GM23338 (cell line): ENCODE data around the gene TCHHL1. TPM values are rescaled to one million over a fixed set of nuclear protein-coding genes. Genes with fewer than 3 reads are reported as not detected.

Source experiments
- ATAC-seq: fragments of 200-7000 bp; cut with Tn5 transposase; 3 replicates; pipeline ENCODE4 v1.9.1; 2020
- DNase-seq: peaks from one replicate; pipeline ENCODE4 v3.0.0-alpha.2; 2015; ENCODE audit warnings: low spot score
- H2AFZ ChIP-seq: fragments of 200-600 bp; sonication (generic); 2 replicates; pipeline ENCODE4 v1.8.0; 2016; ENCODE audit warnings: antibody characterized with exemption, mild to moderate bottlenecking, moderate library complexity
- H3F3A ChIP-seq: fragments of 200-600 bp; sonication (generic); replicated peaks from 2 replicates; pipeline ENCODE4 v1.8.0; 2017; ENCODE audit warnings: antibody characterized with exemption, mixed run types, low read depth
- H3K27ac ChIP-seq: fragments of 200-600 bp; sonication (generic); 2 replicates; pipeline ENCODE4 v1.6.1; 2016; ENCODE audit warnings: low read depth
- H3K27me3 ChIP-seq: fragments of 200-600 bp; sonication (generic); 2 replicates; pipeline ENCODE4 v1.8.0; 2016; ENCODE audit warnings: mild to moderate bottlenecking, mixed run types, moderate library complexity; ENCODE audit not compliant: insufficient read depth
- H3K36me3 ChIP-seq: fragments of 200-600 bp; sonication (generic); 2 replicates; pipeline ENCODE4 v1.8.0; 2016; ENCODE audit warnings: mild to moderate bottlenecking; ENCODE audit not compliant: insufficient read depth
- H3K4me1 ChIP-seq: fragments of 200-600 bp; sonication (generic); 2 replicates; pipeline ENCODE4 v1.8.0; 2016; ENCODE audit warnings: mild to moderate bottlenecking, moderate library complexity; ENCODE audit not compliant: insufficient read depth
- H3K4me2 ChIP-seq: fragments of 200-600 bp; sonication (generic); 2 replicates; pipeline ENCODE4 v1.7.1; 2017; ENCODE audit warnings: mixed run types
- H3K4me3 ChIP-seq: fragments of 200-600 bp; sonication (generic); 2 replicates; pipeline ENCODE4 v1.6.1; 2016; ENCODE audit warnings: mixed run types
- H3K79me2 ChIP-seq: fragments of 200-600 bp; sonication (generic); replicated peaks from 2 replicates; pipeline ENCODE4 v1.8.0; 2017; ENCODE audit warnings: mild to moderate bottlenecking; ENCODE audit not compliant: insufficient read depth
- H3K9me2 ChIP-seq: fragments of 200-600 bp; sonication (generic); 2 replicates; pipeline ENCODE4 v1.8.0; 2017; ENCODE audit not compliant: insufficient read depth
- H4K20me1 ChIP-seq: fragments of 200-600 bp; sonication (generic); replicated peaks from 2 replicates; pipeline ENCODE4 v1.8.0; 2017; ENCODE audit warnings: mild to moderate bottlenecking; ENCODE audit not compliant: insufficient read depth
- H3K27ac Mint-ChIP-seq: 2 replicates; pipeline ENCODE4 v1.8.0; 2020; ENCODE audit warnings: inconsistent platforms, mild to moderate bottlenecking, moderate library complexity, mixed read lengths
- H3K27me3 Mint-ChIP-seq: 3 replicates; pipeline ENCODE4 v1.8.0; 2022; ENCODE audit warnings: low read depth, mild to moderate bottlenecking, moderate library complexity, mixed read lengths, inconsistent platforms; ENCODE audit not compliant: insufficient read depth, poor library complexity
- H3K36me3 Mint-ChIP-seq: 3 replicates; pipeline ENCODE4 v1.8.0; 2021; ENCODE audit warnings: low read depth, mild to moderate bottlenecking, inconsistent platforms, moderate library complexity, mixed read lengths
- H3K4me1 Mint-ChIP-seq: 3 replicates; pipeline ENCODE4 v1.8.0; 2020; ENCODE audit warnings: mild to moderate bottlenecking, inconsistent platforms, mixed read lengths
- H3K4me3 Mint-ChIP-seq: 3 replicates; pipeline ENCODE4 v1.8.0; 2021; ENCODE audit warnings: moderate library complexity, mild to moderate bottlenecking, inconsistent platforms, mixed read lengths
- H3K9me3 Mint-ChIP-seq: 3 replicates; pipeline ENCODE4 v1.8.0; 2020; ENCODE audit warnings: moderate library complexity, mild to moderate bottlenecking, inconsistent platforms, mixed read lengths
- CREB1 ChIP-seq: fragments of 250-450 bp; sonication (Bioruptor Pico); IDR thresholded peaks from 2 replicates; pipeline ENCODE4 v1.5.0; 2020; ENCODE audit warnings: low read depth, mild to moderate bottlenecking, moderate library complexity
- CTCF ChIP-seq, 2 experiments: fragments of 200-600 bp in 1 of 2; sonication (generic) in 1 of 2; conservative IDR thresholded peaks; 2 replicates each; pipeline versions ENCODE4 v1.5.1 to v1.6.1; 2016 to 2017; ENCODE audit warnings: antibody characterized with exemption in 2 of 2, low read depth in 2 of 2, mild to moderate bottlenecking in 2 of 2, moderate library complexity in 1 of 2
- ETS1 ChIP-seq: IDR thresholded peaks from 2 replicates; pipeline ENCODE4 v1.6.1; 2016; ENCODE audit warnings: antibody characterized with exemption
- EZH2 ChIP-seq: fragments of 200-600 bp; sonication (generic); IDR thresholded peaks from one replicate; pipeline ENCODE4 v1.8.0; 2017; ENCODE audit warnings: antibody characterized with exemption, mild to moderate bottlenecking, low read depth; ENCODE audit not compliant: unreplicated experiment
- EZH2phosphoT487 ChIP-seq: fragments of 200-600 bp; sonication (generic); IDR thresholded peaks from one replicate; pipeline ENCODE4 v1.8.1; 2018; ENCODE audit warnings: antibody characterized with exemption; ENCODE audit not compliant: unreplicated experiment
- JUNB ChIP-seq: IDR thresholded peaks from one replicate; pipeline ENCODE4 v1.6.1; 2016; ENCODE audit warnings: antibody characterized with exemption; ENCODE audit not compliant: unreplicated experiment
- NANOG ChIP-seq: IDR thresholded peaks from 2 replicates; pipeline ENCODE4 v1.6.1; 2016; ENCODE audit warnings: antibody characterized with exemption, borderline replicate concordance
- POLR2AphosphoS5 ChIP-seq: IDR thresholded peaks from 2 replicates; pipeline ENCODE4 v1.6.1; 2016; ENCODE audit warnings: antibody characterized with exemption, low read depth
- REST ChIP-seq: IDR thresholded peaks from one replicate; pipeline ENCODE4 v1.6.1; 2018; ENCODE audit warnings: antibody characterized with exemption; ENCODE audit not compliant: unreplicated experiment
- STAT1 ChIP-seq: IDR thresholded peaks from one replicate; pipeline ENCODE4 v1.6.1; 2016; ENCODE audit warnings: antibody characterized with exemption; ENCODE audit not compliant: unreplicated experiment
- ZNF114 ChIP-seq: fragments of 250-450 bp; sonication (Bioruptor Pico); IDR thresholded peaks from 2 replicates; pipeline ENCODE4 v1.5.0; 2020; ENCODE audit warnings: mild to moderate bottlenecking, moderate library complexity
- ZNF331 ChIP-seq: fragments of 250-450 bp; sonication (Bioruptor Pico); IDR thresholded peaks from 2 replicates; pipeline ENCODE4 v1.5.0; 2020; ENCODE audit warnings: low read depth, mild to moderate bottlenecking, moderate library complexity
- ZNF462 ChIP-seq: fragments of 250-450 bp; sonication (Bioruptor Pico); IDR thresholded peaks from 2 replicates; pipeline ENCODE4 v1.5.0; 2020; ENCODE audit warnings: mild to moderate bottlenecking, moderate library complexity
- polyA plus RNA-seq: library from polyadenylated mRNA; unstranded; fragments of >200 nt; fragmentation: Nextera tagmentation; extraction: Ambion mirVana; gene quantifications from 2 replicates; pipeline ENCODE4 v1.2.1, GENCODE V29; 2016
- total RNA-seq: library from RNA; depleted of rRNA; stranded (reverse); fragments of >200 nt; shearing (Covaris generic); gene quantifications from 2 replicates; pipeline ENCODE4 v1.2.3, GENCODE V29; 2014

TCHHL1 gene
- total and polyA plus RNA-seq, 2 experiments from 2014 or later, result not detected

- H3K4me1 Mint-ChIP-seq, result peaks cover 30% of the 10 kb centered on the region
- no peaks in the 10 kb centered on the region for H3K9me3 Mint-ChIP-seq
These were observed 39.4 kb downstream of the TCHHL1 start for GRCh38 chr1:152049291-152050083.

More at GRCh38 chr1:152049291-152050083, 39.4 kb downstream of the TCHHL1 start:
- peaks cover 5% of the 10 kb centered on the region for H3F3A ChIP-seq
- no peak overlapping the region for H3K27ac ChIP-seq
- H3K4me2 ChIP-seq, result no peak overlapping the region
- ATAC-seq (no peak), DNase-seq (no peak)
- H4K20me1 ChIP-seq, result no peaks in the 10 kb centered on the region
- Mint-ChIP-seq H3K27me3 (peaks cover 6% of the 10 kb centered on the region), H3K4me3 (no peak overlapping the region), H3K36me3 (no peaks in the 10 kb centered on the region), H3K27ac (no peak overlapping the region)
- peaks cover 5% of the 10 kb centered on the region for H3K9me2 ChIP-seq
- H3K4me3 ChIP-seq, result no peak overlapping the region
- H3K4me1 ChIP-seq, result peaks cover 32% of the 10 kb centered on the region
- no peaks in the 10 kb centered on the region for H3K36me3 ChIP-seq
- peaks cover 5% of the 10 kb centered on the region; the same call in 1 of the 2 replicates for H3K27me3 ChIP-seq
- no peak overlapping the region for H2AFZ ChIP-seq
- H3K79me2 ChIP-seq, result no peaks in the 10 kb centered on the region
- TF ChIP-seq EZH2, result no peak
- TF ChIP-seq POLR2AphosphoS5, result no peak
- no peak for TF ChIP-seq REST
- no peak for TF ChIP-seq ZNF114
- no peak for TF ChIP-seq ETS1
- TF ChIP-seq NANOG, result no peak
- TF ChIP-seq EZH2phosphoT487, result no peak
- TF ChIP-seq ZNF462, result no peak
- no peak for TF ChIP-seq STAT1
- no peak for TF ChIP-seq CTCF (conservative IDR thresholded peaks at IDR 0.05; ENCODE audit: low read depth in 2 of 2)
- no peak for TF ChIP-seq JUNB
- TF ChIP-seq ZNF331, result no peak
- no peak for TF ChIP-seq CREB1 (CRISPR knock-in tag)
